AML-193 (cell line): ENCODE measurements around the gene SRPK2.
"Not testable (repeated sequence)": the region's sequence is repeated elsewhere in the genome, so short reads cannot be mapped to it uniquely, and the experiment has no call there.

Experiments
- DNase-seq, 2 experiments: peaks; one replicate each; lab custom pipeline; 2025; lab: John Stamatoyannopoulos, UW

The SRPK2 gene

DNA sequence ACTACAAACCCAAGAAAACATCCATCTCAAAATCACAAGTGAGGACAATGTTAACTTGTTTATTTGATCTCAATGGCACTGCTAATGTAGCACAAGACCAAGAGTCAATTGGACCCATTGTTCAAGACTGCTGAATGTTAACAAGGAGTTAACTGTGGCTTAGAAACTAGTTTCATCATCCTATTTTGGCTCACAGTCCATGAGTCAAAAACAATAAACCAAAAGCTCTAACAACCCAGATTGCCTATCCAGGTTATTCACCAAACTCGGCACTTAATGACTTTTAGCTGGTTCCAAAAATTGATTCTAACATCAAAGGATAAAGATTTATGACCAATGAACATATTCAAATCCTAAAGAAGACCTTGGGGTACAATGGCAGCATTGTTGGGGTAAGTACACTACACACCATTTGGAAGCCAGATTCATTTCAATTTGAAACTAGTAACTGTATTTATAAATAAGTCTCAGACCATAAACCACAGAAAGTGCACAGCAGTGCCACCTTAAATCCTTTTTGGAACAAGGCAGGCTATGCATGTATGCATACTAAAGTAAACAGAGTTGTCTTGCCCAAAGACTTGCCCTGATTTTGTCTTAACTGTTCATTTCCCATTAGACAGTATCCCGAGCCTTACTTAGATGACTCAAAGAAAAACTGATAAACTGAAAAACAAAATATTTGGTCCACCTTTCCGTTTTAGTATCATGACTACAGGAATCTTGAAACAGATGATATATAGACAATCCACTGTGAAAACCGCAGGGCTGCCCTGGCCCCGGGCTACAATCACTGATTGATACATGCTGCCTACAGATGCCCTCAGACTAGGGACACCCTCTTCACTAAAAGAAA, 84.5 kb downstream of the SRPK2 start:
- DNase-seq: no peak

DNA sequence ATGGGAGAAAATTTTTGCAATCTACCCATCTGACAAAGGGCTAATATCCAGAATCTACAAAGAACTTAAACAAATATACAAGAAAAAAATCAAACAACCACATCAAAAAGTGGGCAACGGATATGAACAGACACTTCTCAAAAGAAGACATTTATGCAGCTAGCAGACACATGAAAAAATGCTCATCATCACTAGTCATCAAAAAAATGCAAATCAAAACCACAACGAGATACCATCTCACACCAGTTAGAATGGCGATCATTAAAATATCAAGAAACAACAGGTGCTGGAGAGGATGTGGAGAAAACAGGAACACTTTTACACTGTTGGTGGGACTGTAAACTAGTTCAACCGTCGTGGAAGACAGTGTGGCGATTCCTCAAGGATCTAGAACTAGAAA, 88.1 kb downstream of the SRPK2 start:
- not testable (repeated sequence) for DNase-seq

- no peak for DNase-seq
Measured at GRCh38 chr7:105298439-105298894, 90.3 kb downstream of the SRPK2 start.

DNA sequence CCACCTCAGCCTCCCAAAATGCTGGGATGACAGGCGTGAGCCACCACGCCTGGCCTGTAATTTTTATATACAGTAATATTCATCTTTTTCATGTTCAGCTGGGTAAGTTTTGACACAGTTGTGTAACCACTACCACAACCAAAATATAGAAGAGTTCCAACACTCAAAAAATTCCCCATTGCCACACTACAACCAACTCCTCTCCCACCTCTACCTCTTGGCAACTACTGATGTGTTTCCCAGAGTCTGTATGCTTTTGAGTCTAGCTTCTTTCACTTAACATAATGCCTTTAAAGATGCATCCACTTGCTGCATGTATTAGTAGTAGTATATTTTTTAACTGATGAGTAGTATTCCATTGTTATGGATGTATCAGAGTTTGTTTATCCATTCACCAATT, 90.7 kb downstream of the SRPK2 start:
- no peak for DNase-seq

DNA sequence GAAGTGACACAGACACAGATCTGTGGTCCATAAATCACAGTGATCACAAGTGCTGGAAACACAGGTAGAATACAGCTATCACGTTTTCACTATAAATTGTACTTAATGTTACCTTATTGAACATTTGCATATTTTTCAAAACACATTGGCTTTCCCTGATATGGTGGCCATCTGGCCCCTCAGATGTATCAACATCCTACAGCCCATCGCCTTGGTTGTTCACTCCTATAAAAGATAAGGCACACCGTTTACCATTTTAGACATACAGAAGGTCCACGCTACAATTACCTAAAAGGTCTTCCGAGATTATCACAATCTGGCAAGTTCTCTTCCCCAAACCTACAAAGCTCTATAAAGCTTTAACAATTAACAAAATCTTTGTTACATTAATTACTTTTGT, 91.4 kb downstream of the SRPK2 start:
- DNase-seq: no peak

GRCh38 chr7:105296491-105296890, 92.2 kb downstream of the SRPK2 start:
- DNase-seq: no peak

DNA sequence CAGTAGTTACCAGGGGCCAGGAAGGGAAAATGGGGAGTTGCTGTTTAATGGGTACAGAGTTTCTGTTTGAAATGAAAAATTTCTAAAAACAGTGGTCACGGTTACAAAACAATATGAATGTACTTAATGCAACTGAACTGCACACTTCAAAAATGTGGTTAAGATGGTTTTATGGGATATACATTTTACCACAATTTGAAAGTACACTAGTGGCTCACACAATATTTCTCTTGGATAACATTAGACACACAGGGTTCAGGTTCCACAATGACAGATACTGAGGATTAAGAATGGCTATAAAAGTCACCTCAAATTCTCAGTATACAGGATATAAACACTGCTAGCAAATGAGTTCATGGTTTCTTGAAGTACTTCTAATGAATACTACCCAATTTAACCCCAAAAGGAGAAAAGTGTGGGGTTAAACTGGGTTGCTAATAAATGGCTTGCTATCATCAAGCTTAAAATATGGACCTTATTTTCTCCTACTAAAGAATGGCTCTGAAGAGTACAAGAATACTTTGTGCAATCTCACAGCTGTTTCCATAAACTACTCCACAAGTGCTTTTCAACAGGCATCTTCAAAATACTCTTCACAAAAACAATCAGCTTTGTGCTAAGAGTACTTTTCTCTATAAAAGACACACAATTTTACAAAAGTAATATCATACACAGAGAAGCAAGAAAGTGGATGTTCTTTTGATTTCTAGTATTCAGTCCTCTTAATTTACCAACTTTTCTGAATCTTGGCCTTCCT, 92.9 kb downstream of the SRPK2 start:
- no peak for DNase-seq

DNA sequence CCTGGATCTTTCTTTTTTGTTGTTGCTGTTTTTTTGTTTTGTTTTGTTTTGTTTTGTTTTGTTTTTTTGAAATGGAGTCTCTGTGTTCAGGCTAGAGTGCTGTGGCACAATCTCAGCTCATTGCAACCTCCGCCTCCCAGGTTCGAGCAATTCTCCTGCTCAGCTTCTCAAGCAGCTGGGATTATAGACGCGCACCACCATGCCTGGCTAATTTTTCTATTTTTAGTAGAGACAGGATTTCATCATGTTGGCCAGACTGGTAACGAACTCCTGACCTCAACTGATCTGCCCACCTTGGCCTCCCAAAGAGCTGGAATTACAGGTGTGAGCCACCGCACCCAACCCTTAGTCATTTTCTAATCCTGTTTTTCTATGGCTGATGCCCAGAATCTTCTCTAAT, 94.2 kb downstream of the SRPK2 start:
- DNase-seq: not testable (repeated sequence)

DNA sequence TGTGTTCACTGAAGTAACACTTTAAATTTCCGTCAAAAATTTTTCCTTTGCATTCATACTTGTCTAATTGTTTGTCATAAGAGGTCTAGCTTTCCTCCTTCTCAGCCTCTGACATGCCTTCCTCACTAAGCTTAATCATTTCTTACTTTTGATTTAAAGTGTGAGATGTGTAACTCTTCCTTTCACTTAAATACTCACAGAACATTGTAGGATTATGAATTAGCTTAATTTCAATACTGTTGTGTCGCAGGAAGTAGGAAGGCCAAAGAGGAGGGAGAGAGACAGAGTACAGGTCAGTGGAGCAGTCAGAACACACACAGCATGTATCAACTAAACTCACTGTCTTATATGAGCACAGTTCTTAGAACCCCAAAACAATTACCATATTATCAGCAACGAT, 99.0 kb downstream of the SRPK2 start:
- no peak for DNase-seq

- DNase-seq: no peak
Measured at GRCh38 chr7:105286441-105286840, 102.3 kb downstream of the SRPK2 start.

- DNase-seq: no peak
Measured at GRCh38 chr7:105285118-105285874, 103.4 kb downstream of the SRPK2 start.

- no peak for DNase-seq
Measured at GRCh38 chr7:105284014-105284413, 104.7 kb downstream of the SRPK2 start.

DNA sequence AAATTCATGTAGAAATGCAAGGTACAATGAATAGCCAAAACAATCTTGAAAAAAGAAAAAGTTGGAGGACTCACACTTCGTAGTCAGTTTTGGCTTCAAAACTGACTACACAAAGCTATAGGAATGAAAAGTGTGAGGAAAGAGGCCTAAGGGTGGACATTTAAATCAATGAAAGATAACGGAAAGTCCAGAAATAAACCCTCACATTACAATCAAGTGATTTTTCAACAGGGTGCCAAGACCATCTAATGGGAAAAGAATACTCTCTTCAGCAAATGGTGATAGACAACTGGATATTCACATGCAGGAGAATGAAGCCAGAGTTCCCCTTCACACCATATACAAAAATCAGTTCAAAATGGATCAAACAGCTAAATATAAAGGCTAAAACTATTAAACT, 106.8 kb downstream of the SRPK2 start:
- no peak for DNase-seq

GRCh38 chr7:105279688-105280007, 109.1 kb downstream of the SRPK2 start:
- DNase-seq: no peak

- DNase-seq: no peak
Measured at GRCh38 chr7:105278973-105279687, 109.6 kb downstream of the SRPK2 start.

GRCh38 chr7:105278565-105278964, 110.2 kb downstream of the SRPK2 start:
- no peak for DNase-seq

DNA sequence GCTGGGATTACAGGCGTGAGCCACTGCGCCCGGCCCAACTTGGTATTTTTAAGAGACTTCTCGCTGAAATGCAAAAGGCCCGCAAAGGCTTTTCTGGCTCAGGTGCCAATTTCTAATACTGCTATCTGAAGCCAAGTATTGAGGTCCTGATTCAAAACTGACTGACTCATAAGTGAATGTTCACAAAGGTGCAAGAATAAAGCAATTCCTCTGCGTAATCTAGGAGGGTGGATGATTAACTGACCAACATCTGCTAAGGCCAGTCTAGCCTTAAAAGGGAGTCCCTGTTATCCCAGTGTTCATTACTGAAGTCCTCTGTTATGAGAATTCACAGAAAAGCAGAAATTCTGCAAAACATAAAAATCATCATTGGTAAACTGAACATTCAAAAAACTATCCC, 111.4 kb downstream of the SRPK2 start:
- DNase-seq: no peak

- DNase-seq: no peak
Measured at GRCh38 chr7:105270117-105270516, 118.6 kb downstream of the SRPK2 start.

DNA sequence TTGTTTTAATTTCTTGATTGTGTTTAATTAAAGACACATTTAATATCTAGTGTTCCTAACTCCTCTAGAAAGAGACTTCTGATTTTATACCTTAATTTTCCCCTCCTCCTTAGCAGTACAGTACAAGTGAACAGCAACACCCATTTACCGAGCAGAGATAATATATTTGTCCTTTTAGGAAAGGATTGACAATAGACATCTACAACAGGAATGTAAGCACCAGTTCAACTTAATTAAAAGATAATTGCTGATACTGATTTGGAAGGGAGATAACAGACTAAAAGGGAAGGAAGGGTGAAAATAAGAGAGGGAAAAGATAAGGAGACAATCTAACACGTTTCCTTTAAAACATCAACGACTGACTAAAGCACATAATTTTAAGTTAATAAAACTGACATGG, 119.3 kb downstream of the SRPK2 start:
- DNase-seq: no peak

GRCh38 chr7:105268511-105269392, 120.0 kb downstream of the SRPK2 start:
- DNase-seq: peak; percentile 64 to 65

DNA sequence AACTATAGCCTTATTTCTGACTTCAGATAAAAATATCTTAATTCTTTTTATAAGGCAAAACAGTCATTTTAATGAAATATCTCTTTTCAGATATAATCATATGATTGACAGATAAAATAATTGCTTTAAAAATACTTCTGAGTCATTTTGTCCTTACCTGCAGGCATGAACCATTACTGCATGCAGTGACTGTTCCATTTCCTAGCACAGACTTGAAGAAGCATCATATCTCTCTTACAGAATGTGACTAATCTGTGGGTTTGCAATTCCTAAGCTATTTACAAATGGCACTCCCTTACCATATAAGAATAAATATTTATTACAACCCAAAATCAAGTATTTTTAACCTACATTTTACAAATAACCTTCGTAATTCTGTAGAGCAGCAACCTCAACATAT, 120.7 kb downstream of the SRPK2 start:
- peak in 1 of 2 experiments; percentile 18 for DNase-seq
